Measurements from ENCODE around the gene HNF4A. TPM values are rescaled to one million over a fixed set of nuclear protein-coding genes. Genes with fewer than 3 reads are reported as not detected.
A peak's percentile ranks its signal among the peaks of the same experiment; 100 is the strongest.
"Not testable (repeated sequence)": the region's sequence is repeated elsewhere in the genome, so short reads cannot be mapped to it uniquely, and the experiment has no call there.

The HNF4A gene
- polyA plus RNA-seq, 12 donors: 0.04 to 40.5 (median 0.30) TPM; not detected in 6

DNA sequence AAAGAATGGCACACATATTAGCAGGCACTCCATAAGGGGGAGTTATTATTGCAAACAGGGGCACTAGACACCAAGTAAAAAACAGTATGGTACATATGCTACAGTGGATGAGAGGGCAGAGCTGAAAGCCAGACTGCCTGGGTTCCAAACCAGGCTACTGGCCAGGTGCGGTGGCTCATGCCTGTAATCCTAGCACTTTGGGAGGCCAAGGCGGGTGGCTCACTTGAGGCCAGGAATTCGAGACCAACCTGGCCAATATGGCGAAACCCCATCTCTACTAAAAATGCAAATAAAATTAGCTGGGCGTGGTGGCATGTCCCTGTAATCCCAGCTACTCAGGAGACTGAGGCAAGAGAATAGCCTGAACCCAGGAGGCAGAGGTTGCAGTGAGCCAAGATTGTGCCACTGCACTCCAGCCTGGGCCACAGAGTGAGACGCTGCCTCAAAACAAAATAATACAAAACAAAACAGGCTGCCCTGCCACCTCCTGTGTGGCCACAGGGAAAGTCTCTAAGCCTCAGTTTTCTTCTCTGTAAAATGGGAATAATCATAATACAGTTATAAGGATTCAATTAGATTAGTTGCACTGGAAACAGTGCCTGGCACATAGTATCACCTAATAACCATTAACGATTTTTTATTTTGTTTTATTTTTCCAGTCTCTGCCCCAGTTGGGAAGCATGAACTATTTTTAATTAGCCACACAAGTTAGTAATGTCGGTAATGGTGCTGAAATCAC is 112.7 kb downstream of the HNF4A start:
- DNase-seq: no peak

DNA sequence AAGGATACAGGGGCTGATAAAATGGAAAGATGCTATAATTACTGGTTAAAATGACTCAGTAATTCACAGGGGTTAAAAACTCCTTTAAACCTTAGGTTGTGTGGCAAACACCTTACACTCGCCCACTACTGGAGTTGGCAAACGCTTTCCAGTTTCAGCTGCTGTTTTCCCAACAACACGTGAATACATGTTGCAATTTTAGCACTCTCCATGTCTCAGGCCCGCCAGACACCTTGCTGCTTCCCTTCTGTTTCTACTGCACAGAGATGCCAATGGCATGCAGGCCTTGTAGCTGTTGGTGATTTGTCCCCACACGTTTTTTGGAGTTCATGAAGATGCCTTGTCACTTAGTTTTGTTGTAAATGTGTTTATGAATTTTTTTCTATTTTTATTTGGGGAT is 114.8 kb downstream of the HNF4A start:
- DNase-seq: no peak

DNA sequence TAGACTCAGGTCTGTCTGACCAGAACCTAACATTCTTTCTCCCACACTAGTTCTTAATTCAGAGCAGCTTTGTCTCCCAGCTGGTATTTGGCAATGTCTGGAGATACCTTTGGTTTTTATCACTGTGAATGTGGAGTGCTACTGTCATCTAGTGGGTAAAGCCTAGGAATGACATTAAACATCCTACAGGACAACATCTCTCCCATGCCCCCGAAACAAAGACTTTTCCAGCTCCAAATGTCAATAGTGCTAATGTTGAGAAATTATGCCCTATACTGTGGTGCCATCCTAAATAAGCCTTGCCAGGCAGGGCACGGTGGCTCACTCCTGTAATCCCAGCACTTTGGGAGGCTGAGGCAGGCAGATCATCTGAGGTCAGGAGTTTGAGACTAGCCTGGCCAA is 116.0 kb downstream of the HNF4A start:
- no peak for DNase-seq

DNA sequence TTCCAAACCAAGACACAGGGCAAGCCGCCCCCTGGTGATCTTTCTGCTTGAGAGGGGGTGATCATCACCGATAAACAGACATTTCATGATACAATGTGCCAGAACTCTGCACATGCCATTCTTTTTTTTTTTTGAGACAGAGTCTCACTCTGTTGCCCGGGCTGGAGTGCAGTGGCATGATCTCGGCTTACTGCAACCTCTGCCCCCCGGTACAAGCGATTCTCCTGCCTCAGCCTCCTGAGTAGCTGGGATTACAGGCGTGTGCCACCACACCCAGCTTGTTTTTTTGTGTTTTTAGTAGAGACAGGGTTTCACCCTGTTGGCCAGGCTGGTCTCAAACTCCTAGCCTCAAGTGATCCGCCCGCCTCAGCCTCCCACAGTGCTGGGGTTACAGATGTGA is 116.8 kb downstream of the HNF4A start:
- DNase-seq: not testable (repeated sequence)

GRCh38 chr20:44475372-44475693 is 119.8 kb downstream of the HNF4A start:
- DNase-seq: peak; percentile 7

- DNase-seq: peak; percentile 89
Measured at GRCh38 chr20:44475694-44476560, 120.4 kb downstream of the HNF4A start, which contains the start of gene TTPAL. TSS of gene TTPAL (plus strand) at chr20:44475874. CDS start at chr20:44480000, 4,126 bp downstream.

GRCh38 chr20:44477151-44477550 is 121.7 kb downstream of the HNF4A start:
- no peak for DNase-seq

DNA sequence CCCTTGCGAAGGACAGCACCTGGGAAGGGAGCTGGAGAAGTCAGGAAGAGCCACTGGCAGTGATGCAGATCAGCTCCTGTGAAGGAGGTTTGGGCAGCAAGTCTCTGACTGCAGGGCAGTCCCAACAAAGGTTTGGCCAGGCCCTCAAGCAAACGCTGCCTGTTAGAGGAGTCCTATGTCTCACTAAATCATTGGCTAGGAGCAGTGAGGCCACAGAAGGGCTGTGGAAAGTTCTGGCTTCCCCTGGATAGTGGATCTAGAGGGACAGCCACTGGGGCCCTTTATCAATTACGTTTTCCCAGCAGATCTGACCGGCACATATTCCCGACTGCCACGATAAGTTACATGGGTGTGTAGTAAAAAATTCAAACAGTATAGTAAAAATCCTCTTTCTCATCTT is 122.7 kb downstream of the HNF4A start:
- DNase-seq: no peak

DNA sequence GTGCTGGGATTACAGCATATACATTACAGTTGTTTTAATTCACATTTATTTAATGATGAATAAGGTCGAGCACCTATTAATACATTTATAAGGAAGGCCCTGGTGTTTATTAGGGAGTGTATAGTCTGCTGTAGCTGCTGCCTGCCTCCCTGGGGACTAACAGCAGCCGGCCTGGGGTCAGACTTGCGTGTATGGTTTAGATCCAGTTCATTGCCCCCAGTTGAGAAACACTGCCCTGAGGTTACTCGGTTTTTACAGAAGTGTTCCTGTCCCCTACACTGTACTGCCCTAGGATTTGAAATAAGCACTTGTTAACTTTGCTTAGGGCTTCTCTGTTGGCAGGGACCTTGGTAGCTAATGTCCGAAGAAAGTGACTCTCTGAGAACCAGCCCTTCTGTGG is 124.1 kb downstream of the HNF4A start:
- no peak for DNase-seq

- no peak for DNase-seq
Measured at GRCh38 chr20:44480097-44480496, 124.6 kb downstream of the HNF4A start.

DNA sequence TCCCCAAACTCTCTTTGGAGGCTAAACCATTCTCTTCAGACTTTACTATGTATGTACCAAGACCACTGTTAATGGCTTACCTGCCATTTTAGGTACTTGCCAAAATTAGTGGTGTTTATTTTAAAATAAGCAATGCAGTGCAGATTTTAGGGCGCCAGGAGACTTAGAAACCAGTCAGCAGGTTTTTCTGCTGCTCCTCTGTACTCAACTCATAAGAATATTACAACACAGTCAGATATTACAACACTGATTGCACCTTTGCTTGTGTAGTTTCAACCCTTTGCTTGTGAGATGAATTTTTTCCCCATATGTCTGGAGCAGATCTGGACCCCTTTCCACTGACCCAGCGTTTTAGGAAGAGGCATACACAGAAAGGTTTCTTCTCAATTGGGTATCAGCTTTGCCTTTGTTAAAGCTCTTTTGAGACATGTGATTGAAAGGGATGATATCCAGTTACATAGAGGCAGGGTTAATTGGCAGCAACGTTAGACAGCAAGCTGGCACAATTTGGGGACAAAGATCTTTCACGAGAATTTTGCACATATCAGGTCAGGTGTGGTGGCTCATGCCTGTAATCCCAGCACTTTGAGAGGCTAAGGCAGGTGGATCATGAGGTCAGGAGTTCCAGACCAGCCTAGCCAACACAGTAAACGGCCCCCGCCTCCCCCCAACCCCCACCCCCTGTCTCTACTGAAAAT is 126.4 kb downstream of the HNF4A start:
- DNase-seq: no peak

DNA sequence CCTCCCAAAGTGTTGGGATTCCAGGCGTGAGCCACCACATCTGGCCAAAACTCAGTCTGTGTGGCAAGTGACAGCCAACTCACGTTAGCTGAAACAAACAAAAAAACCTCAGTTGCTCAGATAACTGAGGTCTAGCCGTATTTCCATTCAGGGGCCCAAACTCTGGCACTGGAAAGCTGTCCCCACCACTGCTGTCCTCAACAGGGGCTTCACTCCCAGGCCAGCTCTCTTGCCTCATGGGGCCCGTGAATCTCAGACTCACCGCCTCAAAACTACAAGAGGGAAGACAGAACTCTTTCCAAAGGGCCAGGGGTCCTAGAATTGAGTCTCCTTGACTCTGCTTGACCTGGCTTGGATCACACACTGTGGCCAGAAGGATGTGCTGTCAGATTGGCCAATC is 127.6 kb downstream of the HNF4A start:
- DNase-seq: no peak

Other genes starting within 250 kb of the HNF4A start
- 100 to 1,000 TPM in 2 of 12 donors, 10 to 100 TPM in 10; 20.5 to 116 (median 74.7) TPM for gene JPH2, start 168.5 kb upstream of the HNF4A start, polyA plus RNA-seq (ENCODE audit: insufficient read length in 12 of 12)
- 10 to 100 TPM in 10 of 12 donors, 1 to 10 TPM in 1, not detected in 1; 9.1 to 35.7 (median 28.8) TPM for gene OSER1, start 144.9 kb upstream of the HNF4A start, polyA plus RNA-seq (ENCODE audit: insufficient read length in 12 of 12)
- 1 to 10 TPM in 1 of 12 donors, under 1 TPM in 6, not detected in 5; 0.09 to 1.0 (median 0.30) TPM for gene GDAP1L1, start 108.4 kb upstream of the HNF4A start, polyA plus RNA-seq (ENCODE audit: insufficient read length in 12 of 12)
- 10 to 100 TPM in 1 of 12 donors, 1 to 10 TPM in 10, not detected in 1; 5.3 to 10.3 (median 7.2) TPM for gene FITM2, start 44.5 kb upstream of the HNF4A start, polyA plus RNA-seq (ENCODE audit: insufficient read length in 12 of 12)
- not detected for gene R3HDML, start 18.7 kb upstream of the HNF4A start, polyA plus RNA-seq (ENCODE audit: insufficient read length in 12 of 12)
- 10 to 100 TPM in 2 of 12 donors, 1 to 10 TPM in 9, not detected in 1; 3.9 to 13.7 (median 6.8) TPM for gene TTPAL, start 120.2 kb downstream of the HNF4A start, polyA plus RNA-seq (ENCODE audit: insufficient read length in 12 of 12)
- 10 to 100 TPM in 11 of 12 donors, not detected in 1; 38.1 to 61.1 (median 54.9) TPM for gene SERINC3, start 166.4 kb downstream of the HNF4A start, polyA plus RNA-seq (ENCODE audit: insufficient read length in 12 of 12)
- 10 to 100 TPM in 11 of 12 donors, not detected in 1; 37.8 to 59.4 (median 46.1) TPM for gene PKIG, start 226.9 kb downstream of the HNF4A start, polyA plus RNA-seq (ENCODE audit: insufficient read length in 12 of 12)